ENCODE measurements around the gene CNPY3.

- TF ChIP-seq CTCF (IDR thresholded peaks at IDR 0.05; ENCODE audit: low read length) (no peak), EZH2 (IDR thresholded peaks at IDR 0.05; ENCODE audit: borderline replicate concordance, low read length) (no peak)
Observed at GRCh38 chr6:42966571-42966970, 37.3 kb downstream of the CNPY3 start.
